Neural crest cell (in vitro differentiated cells): ENCODE data around the gene PLXNA2. TPM values are rescaled to one million over a fixed set of nuclear protein-coding genes. Genes with fewer than 3 reads are reported as not detected.

Experiments used
- DNase-seq: peaks from one replicate; pipeline ENCODE4 v3.0.0; 2021; ENCODE audit warnings: low read depth, mixed read lengths, low spot score
- H3K27ac Mint-ChIP-seq: one replicate; pipeline ENCODE4 v1.8.0; 2021; ENCODE audit warnings: mild to moderate bottlenecking, mixed read lengths; ENCODE audit not compliant: unreplicated experiment
- H3K27me3 Mint-ChIP-seq: 2 replicates; pipeline ENCODE4 v1.8.0; 2021; ENCODE audit warnings: low read depth, mild to moderate bottlenecking, mixed read lengths
- H3K36me3 Mint-ChIP-seq: 2 replicates; pipeline ENCODE4 v1.8.0; 2021; ENCODE audit warnings: low read depth, mild to moderate bottlenecking, mixed read lengths
- H3K4me1 Mint-ChIP-seq: 2 replicates; pipeline ENCODE4 v1.8.0; 2021; ENCODE audit warnings: mixed read lengths
- H3K4me3 Mint-ChIP-seq: one replicate; pipeline ENCODE4 v1.8.0; 2021; ENCODE audit warnings: mild to moderate bottlenecking, mixed read lengths
- H3K9me3 Mint-ChIP-seq: 2 replicates; pipeline ENCODE4 v1.8.0; 2021; ENCODE audit warnings: mixed read lengths
- CTCF ChIP-seq: fragments of 200-600 bp; sonication (generic); conservative IDR thresholded peaks from 2 replicates; pipeline ENCODE4 v1.5.0; 2021; ENCODE audit warnings: antibody characterized with exemption, mild to moderate bottlenecking
- total RNA-seq: library from RNA; stranded (reverse); gene quantifications from 2 replicates; pipeline ENCODE4 v1.2.1, GENCODE V29; 2021

PLXNA2 gene
- total RNA-seq, 1 donor from 2014 or later: 37.7 TPM

GRCh38 chr1:207999274-207999915 is 244.8 kb downstream of the PLXNA2 start:
- no peaks in the 10 kb centered on the region for H3K9me3 Mint-ChIP-seq
- DNase-seq: no peak
- no peak overlapping the region for H3K4me3 Mint-ChIP-seq
- TF ChIP-seq CTCF: no peak
- peaks cover 12% of the 10 kb centered on the region for H3K27me3 Mint-ChIP-seq
- no peak overlapping the region for H3K27ac Mint-ChIP-seq
- no peaks in the 10 kb centered on the region for H3K36me3 Mint-ChIP-seq
- H3K4me1 Mint-ChIP-seq: no peaks in the 10 kb centered on the region

GRCh38 chr1:207998691-207999090 is 245.5 kb downstream of the PLXNA2 start:
- Mint-ChIP-seq H3K9me3 (peaks cover 1% of the 10 kb centered on the region), H3K4me1 (no peaks in the 10 kb centered on the region), H3K27me3 (peaks cover 15% of the 10 kb centered on the region), H3K4me3 (no peak overlapping the region), H3K36me3 (no peaks in the 10 kb centered on the region), H3K27ac (no peak overlapping the region)
- no peak for DNase-seq
- no peak for TF ChIP-seq CTCF

GRCh38 chr1:207997486-207998268 is 246.5 kb downstream of the PLXNA2 start:
- H3K27me3 Mint-ChIP-seq: peaks cover 20% of the 10 kb centered on the region
- H3K9me3 Mint-ChIP-seq: peaks cover 6% of the 10 kb centered on the region
- peak; percentile 85 for TF ChIP-seq CTCF
- H3K4me3 Mint-ChIP-seq: no peak overlapping the region
- peak; percentile 71 for DNase-seq
- H3K4me1 Mint-ChIP-seq: no peaks in the 10 kb centered on the region
- no peak overlapping the region for H3K27ac Mint-ChIP-seq
- no peaks in the 10 kb centered on the region for H3K36me3 Mint-ChIP-seq

- Mint-ChIP-seq H3K4me3 (no peak overlapping the region), H3K4me1 (no peaks in the 10 kb centered on the region), H3K27ac (no peak overlapping the region), H3K9me3 (peaks cover 6% of the 10 kb centered on the region), H3K36me3 (no peaks in the 10 kb centered on the region), H3K27me3 (peaks cover 20% of the 10 kb centered on the region)
- DNase-seq: no peak
- TF ChIP-seq CTCF: no peak
Measured at GRCh38 chr1:207996636-207997035, 247.5 kb downstream of the PLXNA2 start.

- peaks cover 6% of the 10 kb centered on the region for H3K9me3 Mint-ChIP-seq
- peaks cover 20% of the 10 kb centered on the region for H3K27me3 Mint-ChIP-seq
- no peak for DNase-seq
- H3K4me3 Mint-ChIP-seq: no peak overlapping the region
- H3K27ac Mint-ChIP-seq: no peak overlapping the region
- H3K36me3 Mint-ChIP-seq: no peaks in the 10 kb centered on the region
- no peak for TF ChIP-seq CTCF
- H3K4me1 Mint-ChIP-seq: no peaks in the 10 kb centered on the region
Measured at GRCh38 chr1:207995576-207995975, 248.6 kb downstream of the PLXNA2 start.
